Suprapubic skin (tissue), 4 donors: ENCODE results near the gene HAS3. TPM values are rescaled to one million over a fixed set of nuclear protein-coding genes. Genes with fewer than 3 reads are reported as not detected.
"Not testable (repeated sequence)": the region's sequence is repeated elsewhere in the genome, so short reads cannot be mapped to it uniquely, and the experiment has no call there.

Source experiments
- DNase-seq, 2 donors: peaks; one replicate each; pipeline ENCODE4 v3.0.0-alpha.2; 2019; ENCODE audit warnings: low spot score in 2 of 2
- H3K27ac ChIP-seq: fragments of 200-600 bp; sonication (generic); one replicate; pipeline ENCODE4 v1.5.1; 2019
- H3K27me3 ChIP-seq: fragments of 200-600 bp; sonication (generic); one replicate; pipeline ENCODE4 v1.5.1; 2019
- H3K36me3 ChIP-seq: fragments of 200-600 bp; sonication (generic); one replicate; pipeline ENCODE4 v1.5.1; 2019
- H3K4me1 ChIP-seq: fragments of 200-600 bp; sonication (generic); one replicate; pipeline ENCODE4 v1.5.1; 2019
- H3K4me3 ChIP-seq: fragments of 200-600 bp; sonication (generic); one replicate; pipeline ENCODE4 v1.5.1; 2019; ENCODE audit warnings: mild to moderate bottlenecking
- H3K9me3 ChIP-seq: fragments of 200-600 bp; sonication (generic); one replicate; pipeline ENCODE4 v1.5.1; 2019
- EP300 ChIP-seq: sonication (generic); formaldehyde crosslinking; IDR thresholded peaks from one replicate; pipeline ENCODE4 v1.6.1; 2017; ENCODE audit warnings: antibody characterized with exemption
- POLR2A ChIP-seq, 2 donors: fragments of 450-650 bp; IDR thresholded peaks; one replicate each; pipeline ENCODE4 v1.6.1; 2017; ENCODE audit warnings: antibody characterized with exemption in 2 of 2, mild to moderate bottlenecking in 2 of 2, moderate library complexity in 2 of 2
- POLR2AphosphoS5 ChIP-seq, 3 donors: sonication (generic); formaldehyde crosslinking; IDR thresholded peaks; one replicate each; pipeline ENCODE4 v1.6.1; 2017; ENCODE audit warnings: antibody characterized with exemption in 3 of 3
- WGBS: methylation state at CpG from one replicate; pipeline ENCODE4 v1.1.5; 2018; 5-methylcytosine and 5-hydroxymethylcytosine counted together
- total RNA-seq, 4 donors: library from RNA; depleted of rRNA; stranded (reverse); fragments of >200 nt; gene quantifications; one replicate each; pipeline ENCODE4 v1.1.0, GENCODE V29; 2016
- TF ChIP-seq, protein P1 (sequence below), 2 donors: fragments of 200-600 bp in 1 of 2; fragments of 450-650 bp in 1 of 2; sonication (generic) in 1 of 2; IDR thresholded peaks; one replicate each; pipeline ENCODE4 v1.5.1; 2016 to 2019; ENCODE audit warnings: antibody characterized with exemption in 2 of 2, mild to moderate bottlenecking in 1 of 2, moderate library complexity in 1 of 2

The HAS3 gene
- total RNA-seq, 4 donors from 2014 or later, result 4.4 to 11.3 (median 7.1) TPM

- H3K4me3 ChIP-seq, result peak overlapping the region; percentile 85
- no peaks in the 10 kb centered on the region for H3K9me3 ChIP-seq
- H3K27me3 ChIP-seq, result no peaks in the 10 kb centered on the region
- H3K36me3 ChIP-seq, result peaks cover 9% of the 10 kb centered on the region
- peaks cover 42% of the 10 kb centered on the region for H3K4me1 ChIP-seq
- DNase-seq, result peak; percentile 81 to 90
- TF ChIP-seq POLR2AphosphoS5 (IDR thresholded peaks at IDR 0.05) (no peak), EP300 (no peak), POLR2A (IDR thresholded peaks at IDR 0.05) (no peak)
- TF ChIP-seq, protein P1, sequence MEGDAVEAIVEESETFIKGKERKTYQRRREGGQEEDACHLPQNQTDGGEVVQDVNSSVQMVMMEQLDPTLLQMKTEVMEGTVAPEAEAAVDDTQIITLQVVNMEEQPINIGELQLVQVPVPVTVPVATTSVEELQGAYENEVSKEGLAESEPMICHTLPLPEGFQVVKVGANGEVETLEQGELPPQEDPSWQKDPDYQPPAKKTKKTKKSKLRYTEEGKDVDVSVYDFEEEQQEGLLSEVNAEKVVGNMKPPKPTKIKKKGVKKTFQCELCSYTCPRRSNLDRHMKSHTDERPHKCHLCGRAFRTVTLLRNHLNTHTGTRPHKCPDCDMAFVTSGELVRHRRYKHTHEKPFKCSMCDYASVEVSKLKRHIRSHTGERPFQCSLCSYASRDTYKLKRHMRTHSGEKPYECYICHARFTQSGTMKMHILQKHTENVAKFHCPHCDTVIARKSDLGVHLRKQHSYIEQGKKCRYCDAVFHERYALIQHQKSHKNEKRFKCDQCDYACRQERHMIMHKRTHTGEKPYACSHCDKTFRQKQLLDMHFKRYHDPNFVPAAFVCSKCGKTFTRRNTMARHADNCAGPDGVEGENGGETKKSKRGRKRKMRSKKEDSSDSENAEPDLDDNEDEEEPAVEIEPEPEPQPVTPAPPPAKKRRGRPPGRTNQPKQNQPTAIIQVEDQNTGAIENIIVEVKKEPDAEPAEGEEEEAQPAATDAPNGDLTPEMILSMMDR (IDR thresholded peaks at IDR 0.05), result no peak
- peak overlapping the region; percentile 94 for H3K27ac ChIP-seq
- 2% methylated on average over 53 of the region's 53 CpGs for WGBS
These were observed 26.5 kb downstream of the HAS3 start for GRCh38 chr16:69131839-69132423.

- TF ChIP-seq EP300 (no peak), POLR2A (IDR thresholded peaks at IDR 0.05) (peak; percentile 94 to 99), POLR2AphosphoS5 (IDR thresholded peaks at IDR 0.05) (peak; percentile 74 to 91 (median 78))
- TF ChIP-seq, protein P1 (IDR thresholded peaks at IDR 0.05), result no peak
- H3K27ac ChIP-seq, result peak within 1 kb of the TSS; percentile 94
- 0% methylated on average over 28 of the region's 78 CpGs for WGBS
- peak; percentile 93 for DNase-seq
- no peaks in the 10 kb centered on the region for H3K9me3 ChIP-seq
- peak within 1 kb of the TSS; percentile 85 for H3K4me3 ChIP-seq
- H3K36me3 ChIP-seq, result peaks cover 15% of the 10 kb centered on the region
- H3K27me3 ChIP-seq, result no peaks in the 10 kb centered on the region
- H3K4me1 ChIP-seq, result peaks cover 39% of the 10 kb centered on the region
These were observed 27.2 kb downstream of the HAS3 start, which contains the start of the genes CHTF8 and UTP4 for GRCh38 chr16:69132424-69133252. TSS of gene CHTF8 (minus strand) at chr16:69132588. CDS start at chr16:69121458, 11,130 bp downstream. TSS of gene UTP4 (plus strand) at chr16:69132649. CDS start at chr16:69133460, 811 bp downstream.

GRCh38 chr16:69133373-69133954 is 28.0 kb downstream of the HAS3 start:
- Histone ChIP-seq H3K36me3 (peaks cover 20% of the 10 kb centered on the region), H3K9me3 (no peaks in the 10 kb centered on the region), H3K27ac (no peak overlapping the region), H3K4me3 (peak overlapping the region; percentile 85), H3K27me3 (no peaks in the 10 kb centered on the region), H3K4me1 (peaks cover 39% of the 10 kb centered on the region)
- 22% methylated on average over 5 of the region's 5 CpGs for WGBS
- no peak for DNase-seq
- TF ChIP-seq, protein P1 (IDR thresholded peaks at IDR 0.05), result no peak
- no peak for TF ChIP-seq POLR2AphosphoS5 (IDR thresholded peaks at IDR 0.05)
- TF ChIP-seq POLR2A (IDR thresholded peaks at IDR 0.05), result no peak
- TF ChIP-seq EP300, result no peak

- no peaks in the 10 kb centered on the region for H3K27me3 ChIP-seq
- 92% methylated on average over 2 of the region's 2 CpGs for WGBS
- H3K9me3 ChIP-seq, result no peaks in the 10 kb centered on the region
- no peak overlapping the region for H3K27ac ChIP-seq
- H3K4me3 ChIP-seq, result no peak overlapping the region
- peak in 1 of 2 donors; percentile 35 for DNase-seq
- TF ChIP-seq EP300, result no peak
- TF ChIP-seq, protein P1 (IDR thresholded peaks at IDR 0.05), result no peak
- no peak for TF ChIP-seq POLR2AphosphoS5 (IDR thresholded peaks at IDR 0.05)
- no peak for TF ChIP-seq POLR2A (IDR thresholded peaks at IDR 0.05)
- H3K4me1 ChIP-seq, result peaks cover 10% of the 10 kb centered on the region
- peaks cover 65% of the 10 kb centered on the region for H3K36me3 ChIP-seq
These were observed 33.2 kb downstream of the HAS3 start for GRCh38 chr16:69138608-69139007.

- peaks cover 74% of the 10 kb centered on the region for H3K36me3 ChIP-seq
- 96% methylated on average over 7 of the region's 7 CpGs for WGBS
- H3K4me3 ChIP-seq, H3K27me3 ChIP-seq, H3K4me1 ChIP-seq, DNase-seq, H3K27ac ChIP-seq, H3K9me3 ChIP-seq: not testable (repeated sequence)
These were observed 34.0 kb downstream of the HAS3 start for GRCh38 chr16:69139464-69139863.
